Measurements from ENCODE around the gene RAPGEF3. TPM values are rescaled to one million over a fixed set of nuclear protein-coding genes. Genes with fewer than 3 reads are reported as not detected.

RAPGEF3 gene
- total RNA-seq, 2 donors from 2014 or later: 0.19 to 0.25 TPM

- Mint-ChIP-seq H3K36me3 (peaks cover 5% of the 10 kb centered on the region), H3K4me3 (no peak overlapping the region), H3K27ac (no peak overlapping the region), H3K4me1 (ENCODE audit: low read depth in 2 of 2) (peaks cover 10 to 12% of the 10 kb centered on the region in 2 donors), H3K27me3 (no peaks in the 10 kb centered on the region), H3K9me3 (no peaks in the 10 kb centered on the region)
- DNase-seq (ENCODE audit: low spot score) (no peak), ATAC-seq (no peak)
Observed at GRCh38 chr12:47795814-47796411, 37.2 kb upstream of the RAPGEF3 start.

GRCh38 chr12:47795121-47795813 lies 36.6 kb upstream of the RAPGEF3 start:
- no peak for ATAC-seq
- Mint-ChIP-seq H3K4me1 (ENCODE audit: low read depth in 2 of 2) (peaks cover 9 to 10% of the 10 kb centered on the region in 2 donors), H3K9me3 (no peaks in the 10 kb centered on the region), H3K36me3 (peaks cover 5% of the 10 kb centered on the region), H3K4me3 (no peak overlapping the region), H3K27ac (no peak overlapping the region), H3K27me3 (no peaks in the 10 kb centered on the region)
- no peak for DNase-seq (ENCODE audit: low spot score)

GRCh38 chr12:47794679-47795078 lies 36.0 kb upstream of the RAPGEF3 start:
- Mint-ChIP-seq H3K27ac (no peak overlapping the region), H3K27me3 (no peaks in the 10 kb centered on the region), H3K4me3 (no peak overlapping the region), H3K36me3 (peaks cover 5% of the 10 kb centered on the region), H3K9me3 (no peaks in the 10 kb centered on the region), H3K4me1 (ENCODE audit: low read depth in 2 of 2) (peaks cover 10% of the 10 kb centered on the region in 2 donors)
- no peak for ATAC-seq
- DNase-seq (ENCODE audit: low spot score): no peak

- H3K36me3 Mint-ChIP-seq: peaks cover 11% of the 10 kb centered on the region
- ATAC-seq (no peak), DNase-seq (ENCODE audit: low spot score) (no peak)
- H3K27ac Mint-ChIP-seq: no peak overlapping the region
- no peaks in the 10 kb centered on the region for H3K27me3 Mint-ChIP-seq
- H3K4me3 Mint-ChIP-seq: no peak overlapping the region
- no peaks in the 10 kb centered on the region for H3K9me3 Mint-ChIP-seq
- H3K4me1 Mint-ChIP-seq (ENCODE audit: low read depth in 2 of 2): peaks cover 10 to 12% of the 10 kb centered on the region in 2 donors
Observed at GRCh38 chr12:47793015-47793681, 34.5 kb upstream of the RAPGEF3 start.

GRCh38 chr12:47791874-47792273 lies 33.2 kb upstream of the RAPGEF3 start:
- DNase-seq (ENCODE audit: low spot score) (no peak), ATAC-seq (no peak)
- H3K9me3 Mint-ChIP-seq: no peaks in the 10 kb centered on the region
- H3K4me1 Mint-ChIP-seq (ENCODE audit: low read depth in 2 of 2): peaks cover 6 to 9% of the 10 kb centered on the region in 2 donors
- H3K4me3 Mint-ChIP-seq: no peak overlapping the region
- peaks cover 11% of the 10 kb centered on the region for H3K36me3 Mint-ChIP-seq
- H3K27ac Mint-ChIP-seq: no peak overlapping the region
- no peaks in the 10 kb centered on the region for H3K27me3 Mint-ChIP-seq

GRCh38 chr12:47791351-47791746 lies 32.7 kb upstream of the RAPGEF3 start:
- Mint-ChIP-seq H3K4me3 (no peak overlapping the region), H3K27me3 (no peaks in the 10 kb centered on the region), H3K4me1 (ENCODE audit: low read depth in 2 of 2) (peaks cover 6 to 9% of the 10 kb centered on the region in 2 donors), H3K9me3 (no peaks in the 10 kb centered on the region), H3K36me3 (peaks cover 11% of the 10 kb centered on the region), H3K27ac (no peak overlapping the region)
- DNase-seq (ENCODE audit: low spot score) (no peak), ATAC-seq (no peak)

GRCh38 chr12:47790676-47791350 lies 32.1 kb upstream of the RAPGEF3 start:
- ATAC-seq (no peak), DNase-seq (ENCODE audit: low spot score) (no peak)
- no peak overlapping the region for H3K27ac Mint-ChIP-seq
- H3K4me1 Mint-ChIP-seq (ENCODE audit: low read depth in 2 of 2): peaks cover 6 to 9% of the 10 kb centered on the region in 2 donors
- H3K9me3 Mint-ChIP-seq: no peaks in the 10 kb centered on the region
- no peaks in the 10 kb centered on the region for H3K27me3 Mint-ChIP-seq
- peaks cover 11% of the 10 kb centered on the region for H3K36me3 Mint-ChIP-seq
- H3K4me3 Mint-ChIP-seq: no peak overlapping the region

GRCh38 chr12:47789712-47790489 lies 31.2 kb upstream of the RAPGEF3 start:
- H3K36me3 Mint-ChIP-seq: peaks cover 11% of the 10 kb centered on the region
- no peaks in the 10 kb centered on the region for H3K27me3 Mint-ChIP-seq
- no peaks in the 10 kb centered on the region for H3K9me3 Mint-ChIP-seq
- H3K4me3 Mint-ChIP-seq: no peak overlapping the region
- peaks cover 6 to 9% of the 10 kb centered on the region in 2 donors for H3K4me1 Mint-ChIP-seq (ENCODE audit: low read depth in 2 of 2)
- no peak for ATAC-seq
- H3K27ac Mint-ChIP-seq: peak overlapping the region in 1 of 2 donors; percentile 72
- no peak for DNase-seq (ENCODE audit: low spot score)

GRCh38 chr12:47789141-47789540 lies 30.5 kb upstream of the RAPGEF3 start:
- Mint-ChIP-seq H3K36me3 (peaks cover 11% of the 10 kb centered on the region), H3K27me3 (no peaks in the 10 kb centered on the region), H3K4me1 (ENCODE audit: low read depth in 2 of 2) (peaks cover 5 to 9% of the 10 kb centered on the region in 2 donors), H3K9me3 (no peaks in the 10 kb centered on the region), H3K27ac (peak overlapping the region in 1 of 2 donors; percentile 72), H3K4me3 (no peak overlapping the region)
- ATAC-seq (no peak), DNase-seq (ENCODE audit: low spot score) (no peak)

- Mint-ChIP-seq H3K27me3 (no peaks in the 10 kb centered on the region), H3K9me3 (no peaks in the 10 kb centered on the region), H3K36me3 (peaks cover 11% of the 10 kb centered on the region), H3K4me3 (no peak overlapping the region), H3K4me1 (ENCODE audit: low read depth in 2 of 2) (peaks cover 2 to 10% of the 10 kb centered on the region in 2 donors), H3K27ac (peak overlapping the region in 1 of 2 donors; percentile 72)
- ATAC-seq (no peak), DNase-seq (ENCODE audit: low spot score) (no peak)
Observed at GRCh38 chr12:47787596-47788319, 29.1 kb upstream of the RAPGEF3 start.

- peaks cover 5 to 15% of the 10 kb centered on the region in 2 donors for H3K4me1 Mint-ChIP-seq (ENCODE audit: low read depth in 2 of 2)
- peaks cover 11% of the 10 kb centered on the region for H3K36me3 Mint-ChIP-seq
- no peaks in the 10 kb centered on the region for H3K27me3 Mint-ChIP-seq
- no peak for DNase-seq (ENCODE audit: low spot score)
- no peak for ATAC-seq
- H3K4me3 Mint-ChIP-seq: no peak overlapping the region
- H3K27ac Mint-ChIP-seq: peak overlapping the region; percentile 59 to 72
- H3K9me3 Mint-ChIP-seq: no peaks in the 10 kb centered on the region
Observed at GRCh38 chr12:47786662-47787280, 28.1 kb upstream of the RAPGEF3 start.

- Mint-ChIP-seq H3K27ac (peak overlapping the region; percentile 59 to 71), H3K9me3 (no peaks in the 10 kb centered on the region)
- ATAC-seq: no peak
Observed at GRCh38 chr12:47785887-47786661, 27.4 kb upstream of the RAPGEF3 start.

More at GRCh38 chr12:47785887-47786661, 27.4 kb upstream of the RAPGEF3 start:
- DNase-seq (ENCODE audit: low spot score): no peak
- Mint-ChIP-seq H3K27me3 (no peaks in the 10 kb centered on the region), H3K36me3 (peaks cover 11% of the 10 kb centered on the region), H3K4me3 (no peak overlapping the region), H3K4me1 (ENCODE audit: low read depth in 2 of 2) (peaks cover 5 to 15% of the 10 kb centered on the region in 2 donors)

Data from natural killer cell treated with Interleukin-12 subunit alpha and Interleukin-12 subunit beta and Interleukin-15 and Interleukin-18, amount 100 ng/mL, for 72 hours (primary cell).